PC-3 (cell line): ENCODE data around the gene TBC1D32. TPM values are rescaled to one million over a fixed set of nuclear protein-coding genes. Genes with fewer than 3 reads are reported as not detected.
"Not testable (repeated sequence)": the region's sequence is repeated elsewhere in the genome, so short reads cannot be mapped to it uniquely, and the experiment has no call there.

Source experiments
- ATAC-seq: fragments of 200-7000 bp; cut with Tn5 transposase; 2 replicates; pipeline ENCODE4 v1.9.1; 2020; ENCODE audit warnings: mild to moderate bottlenecking, moderate library complexity
- BruUV-seq: library from RNA; stranded (reverse); fragments of 400-500 nt; replicated peaks from 2 replicates; lab custom pipeline; 2021; lab: Mats Ljungman, UMichigan
- CTCF ChIA-PET: fragments of 300-600 bp; sonication (Branson Sonifier 250); formaldehyde crosslinking; loops from one replicate; lab custom pipeline; 2022; ENCODE audit warnings: antibody characterized with exemption; lab: Charles Lee
- POLR2A ChIA-PET: fragments of 300-600 bp; sonication (Branson Sonifier 250); formaldehyde crosslinking; loops from one replicate; lab custom pipeline; 2022; ENCODE audit warnings: antibody characterized with exemption; ENCODE audit not compliant: unreplicated experiment; lab: Charles Lee
- DNase-seq: peaks from one replicate; pipeline ENCODE4 v3.0.0-alpha.2; 2015
- H2AFZ ChIP-seq: fragments of 300-600 bp; sonication (generic); 2 replicates; pipeline ENCODE4 v1.6.0; 2016; ENCODE audit warnings: antibody characterized with exemption, low read length
- H3F3A ChIP-seq: fragments of 300-600 bp; sonication (generic); one replicate; pipeline ENCODE4 v1.6.0; 2017; ENCODE audit warnings: antibody characterized with exemption, low read length, control low read depth, mild to moderate bottlenecking; ENCODE audit not compliant: unreplicated experiment
- H3K27ac ChIP-seq: fragments of 300-600 bp; sonication (generic); 2 replicates; pipeline ENCODE4 v1.5.1; 2016; ENCODE audit warnings: mild to moderate bottlenecking, low read length
- H3K27me3 ChIP-seq: fragments of 300-600 bp; sonication (generic); 2 replicates; pipeline ENCODE4 v1.6.1; 2016; ENCODE audit warnings: low read length, mixed read lengths
- H3K36me3 ChIP-seq: fragments of 300-600 bp; sonication (generic); 2 replicates; pipeline ENCODE4 v1.6.1; 2016; ENCODE audit warnings: low read depth, mixed run types, low read length, mixed read lengths
- H3K4me1 ChIP-seq: fragments of 300-600 bp; sonication (generic); 2 replicates; pipeline ENCODE4 v1.5.1; 2016; ENCODE audit warnings: low read length; ENCODE audit not compliant: insufficient read depth
- H3K4me2 ChIP-seq: fragments of 300-600 bp; sonication (generic); 2 replicates; pipeline ENCODE4 v1.6.0; 2016; ENCODE audit warnings: low read length
- H3K4me3 ChIP-seq: fragments of 300-600 bp; sonication (generic); 2 replicates; pipeline ENCODE4 v1.5.1; 2016; ENCODE audit warnings: mild to moderate bottlenecking, low read length, mixed read lengths
- H3K79me2 ChIP-seq: fragments of 300-600 bp; sonication (generic); 2 replicates; pipeline ENCODE4 v1.6.1; 2017; ENCODE audit warnings: low read length, mixed read lengths
- H3K9ac ChIP-seq: fragments of 300-600 bp; sonication (generic); 2 replicates; pipeline ENCODE4 v1.6.0; 2016; ENCODE audit warnings: mild to moderate bottlenecking, low read length
- H3K9me2 ChIP-seq: fragments of 300-600 bp; sonication (generic); replicated peaks from 2 replicates; pipeline ENCODE4 v1.6.1; 2016; ENCODE audit warnings: mixed run types, low read length, mixed read lengths
- H3K9me3 ChIP-seq: fragments of 300-600 bp; sonication (generic); 2 replicates; pipeline ENCODE4 v1.6.1; 2016; ENCODE audit warnings: low read length, mixed read lengths
- H4K20me1 ChIP-seq: fragments of 300-600 bp; sonication (generic); 2 replicates; pipeline ENCODE4 v1.6.1; 2016; ENCODE audit warnings: low read length, mixed read lengths
- CTCF ChIP-seq: fragments of 300-600 bp; sonication (generic); conservative IDR thresholded peaks from 2 replicates; pipeline ENCODE4 v1.5.1; 2017; ENCODE audit warnings: antibody characterized with exemption, low read depth, mild to moderate bottlenecking, low read length
- EZH2 ChIP-seq: fragments of 300-600 bp; sonication (generic); IDR thresholded peaks from one replicate; pipeline ENCODE4 v1.6.1; 2017; ENCODE audit warnings: antibody characterized with exemption, mild to moderate bottlenecking, low read length; ENCODE audit not compliant: unreplicated experiment
- EZH2phosphoT487 ChIP-seq: fragments of 300-600 bp; sonication (generic); IDR thresholded peaks from 2 replicates; pipeline ENCODE4 v1.6.1; 2018; ENCODE audit warnings: mild to moderate bottlenecking, antibody characterized with exemption, low read length, borderline replicate concordance
- intact Hi-C: fragments of 100-400 bp; cut with micrococcal nuclease; formaldehyde crosslinking; loops from 2 replicates; pipeline ENCODE4 v1.9.0; 2023
- total RNA-seq: library from RNA; depleted of rRNA; stranded (reverse); fragments of >200 nt; gene quantifications from 2 replicates; pipeline ENCODE4 v1.2.3, GENCODE V29; 2014

TBC1D32 gene
- total RNA-seq, 1 experiment from 2014 or later = 2.7 TPM

DNA sequence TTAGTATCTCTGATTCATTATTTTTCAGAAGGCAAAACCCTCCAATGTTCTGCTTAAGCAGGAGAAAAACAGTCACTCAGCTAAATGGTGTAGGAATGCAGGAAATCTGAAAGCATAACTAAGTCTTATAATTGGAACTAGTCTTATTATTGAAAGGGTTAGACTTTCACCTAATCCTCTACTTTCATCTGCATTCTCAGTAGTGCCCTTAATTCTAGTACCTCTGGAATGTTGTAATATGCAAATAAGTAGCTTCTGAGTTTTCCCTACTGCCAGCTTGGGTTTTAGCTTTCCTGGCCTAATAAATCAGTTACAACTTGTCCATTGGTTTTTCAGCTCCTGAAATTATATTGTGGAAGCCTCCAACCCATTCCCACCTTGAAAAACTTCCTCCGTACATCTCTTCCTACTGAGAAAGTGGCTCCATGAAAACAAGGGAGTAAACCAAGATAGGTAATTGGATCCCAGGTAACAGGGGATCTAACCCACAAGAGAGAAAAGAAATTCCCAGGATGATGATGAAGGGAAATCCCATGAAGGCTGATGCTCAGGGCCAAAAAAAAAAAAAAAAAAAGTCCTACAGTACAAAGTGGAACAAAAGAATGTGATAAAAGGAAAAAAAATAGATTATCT lies 147.0 kb downstream of the TBC1D32 start:
- Histone ChIP-seq H2AFZ (no peak overlapping the region), H3K9me2 (no peaks in the 10 kb centered on the region), H3K4me3 (no peak overlapping the region), H4K20me1 (no peaks in the 10 kb centered on the region), H3K36me3 (no peaks in the 10 kb centered on the region), H3K79me2 (no peaks in the 10 kb centered on the region), H3K4me2 (no peak overlapping the region), H3K27me3 (no peaks in the 10 kb centered on the region), H3K9me3 (no peaks in the 10 kb centered on the region), H3F3A (no peaks in the 10 kb centered on the region), H3K4me1 (peaks cover 7% of the 10 kb centered on the region; the same call in 1 of the 2 replicates), H3K9ac (no peak overlapping the region), H3K27ac (no peak overlapping the region)
- TF ChIP-seq CTCF = no peak
- TF ChIP-seq EZH2 = no peak
- TF ChIP-seq EZH2phosphoT487 = no peak
- intact Hi-C loops = no loop called here
- no peak for DNase-seq
- ChIA-PET CTCF (no interaction called here), POLR2A (no interaction called here)
- BruUV-seq = no TSS peak
- no peak for ATAC-seq

- H3K79me2 ChIP-seq = no peaks in the 10 kb centered on the region
- H4K20me1 ChIP-seq = no peaks in the 10 kb centered on the region
- H3K4me2 ChIP-seq = no peak overlapping the region
- H3F3A ChIP-seq = no peaks in the 10 kb centered on the region
- CTCF ChIA-PET = no interaction called here
- no peak for DNase-seq
- no TSS peak for BruUV-seq
- H3K27me3 ChIP-seq = no peaks in the 10 kb centered on the region
- intact Hi-C loops = no loop called here
- ATAC-seq = no peak
- H3K36me3 ChIP-seq = no peaks in the 10 kb centered on the region
- H3K4me3 ChIP-seq = no peak overlapping the region
- peaks cover 7% of the 10 kb centered on the region; the same call in 1 of the 2 replicates for H3K4me1 ChIP-seq
- TF ChIP-seq EZH2phosphoT487 (no peak), EZH2 (no peak), CTCF (no peak)
- H2AFZ ChIP-seq = no peak overlapping the region
- H3K9ac ChIP-seq = no peak overlapping the region
- H3K9me3 ChIP-seq = no peaks in the 10 kb centered on the region
- no peaks in the 10 kb centered on the region for H3K9me2 ChIP-seq
- POLR2A ChIA-PET = no interaction called here
- no peak overlapping the region for H3K27ac ChIP-seq
These were observed 150.5 kb downstream of the TBC1D32 start for GRCh38 chr6:121183742-121184141.

GRCh38 chr6:121175827-121176226 lies 158.5 kb downstream of the TBC1D32 start:
- Histone ChIP-seq H3K9ac (no peak overlapping the region), H3K9me3 (no peaks in the 10 kb centered on the region), H4K20me1 (no peaks in the 10 kb centered on the region), H3K4me2 (no peak overlapping the region), H3F3A (no peaks in the 10 kb centered on the region), H3K79me2 (no peaks in the 10 kb centered on the region), H3K27me3 (no peaks in the 10 kb centered on the region), H3K9me2 (no peaks in the 10 kb centered on the region), H3K27ac (no peak overlapping the region), H3K4me3 (no peak overlapping the region), H2AFZ (no peak overlapping the region), H3K4me1 (no peaks in the 10 kb centered on the region), H3K36me3 (no peaks in the 10 kb centered on the region)
- intact Hi-C loops = no loop called here
- TF ChIP-seq EZH2phosphoT487 (no peak), CTCF (no peak), EZH2 (no peak)
- DNase-seq (no peak), ATAC-seq (no peak)
- no TSS peak for BruUV-seq
- POLR2A ChIA-PET = no interaction called here
- CTCF ChIA-PET = no interaction called here

DNA sequence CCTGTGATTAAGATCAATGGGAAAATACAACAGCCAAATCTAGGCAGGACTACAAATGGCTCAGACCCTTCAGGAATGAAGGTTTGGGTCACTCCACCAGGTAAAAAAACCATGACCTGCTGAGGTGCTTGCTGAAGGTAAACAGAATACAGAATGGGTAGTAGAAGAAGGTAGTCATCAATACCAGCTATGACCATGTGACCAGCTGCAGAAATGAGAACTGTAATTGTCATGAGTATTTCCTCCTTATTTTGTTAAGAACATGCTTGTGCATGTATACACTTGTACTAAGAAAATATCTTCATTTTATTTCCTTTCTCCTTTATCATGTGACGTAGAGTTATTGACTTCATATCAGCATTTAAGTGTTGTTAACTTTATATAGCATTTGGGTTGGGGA lies 161.8 kb downstream of the TBC1D32 start:
- ATAC-seq, intact Hi-C loops, H3K4me1 ChIP-seq, H3K9ac ChIP-seq, H3K27ac ChIP-seq, DNase-seq, POLR2A ChIA-PET, BruUV-seq, H3K27me3 ChIP-seq, H3K36me3 ChIP-seq, H3F3A ChIP-seq, CTCF ChIA-PET, H4K20me1 ChIP-seq, H3K4me3 ChIP-seq, H3K79me2 ChIP-seq, H3K9me3 ChIP-seq, H3K9me2 ChIP-seq, H3K4me2 ChIP-seq, H2AFZ ChIP-seq: not testable (repeated sequence)
